HL-60 (cell line): ENCODE results near the gene IGFBP7.

Experiments used
- DNase-seq, 2 experiments: peaks; one replicate each; pipeline ENCODE4 v3.0.0-alpha.2; 2010 to 2020; ENCODE audit warnings: low read depth in 1 of 2, low spot score in 1 of 2
- H3K27ac ChIP-seq: fragments of 250-450 bp; sonication (Bioruptor Pico); replicated peaks from 2 replicates; pipeline ENCODE4 v1.5.1; 2020; ENCODE audit warnings: mild to moderate bottlenecking, moderate library complexity
- H3K27me3 ChIP-seq: fragments of 250-450 bp; sonication (Bioruptor Pico); 2 replicates; pipeline ENCODE4 v1.5.1; 2021; ENCODE audit warnings: mild to moderate bottlenecking, moderate library complexity; ENCODE audit not compliant: insufficient read depth, poor library complexity, severe bottlenecking
- H3K4me3 ChIP-seq: replicated peaks from 2 replicates; pipeline ENCODE4 v1.5.1; 2011; ENCODE audit warnings: mild to moderate bottlenecking, control low read depth, low read length; ENCODE audit not compliant: insufficient read depth
- CTCF ChIP-seq: IDR thresholded peaks from one replicate; pipeline ENCODE4 v1.5.1; 2011; ENCODE audit warnings: low read length, control low read depth, inconsistent platforms; ENCODE audit not compliant: insufficient read depth
- GABPA ChIP-seq: IDR thresholded peaks from 2 replicates; pipeline ENCODE4 v1.6.1; 2012; ENCODE audit warnings: low read depth
- POLR2AphosphoS5 ChIP-seq: IDR thresholded peaks from 2 replicates; pipeline ENCODE4 v1.6.1; 2012; ENCODE audit warnings: low read depth
- REST ChIP-seq: IDR thresholded peaks from 2 replicates; pipeline ENCODE4 v1.6.1; 2012; ENCODE audit warnings: low read depth; ENCODE audit not compliant: insufficient replicate concordance
- SPI1 ChIP-seq: IDR thresholded peaks from 2 replicates; pipeline ENCODE4 v1.6.1; 2012; ENCODE audit warnings: low read depth, mild to moderate bottlenecking, borderline replicate concordance

Gene IGFBP7

GRCh38 chr4:57104706-57105560 lies 5.3 kb downstream of the IGFBP7 start:
- no peak for DNase-seq
- Histone ChIP-seq H3K27me3 (no peaks in the 10 kb centered on the region), H3K4me3 (no peak overlapping the region), H3K27ac (no peak overlapping the region)
- no peak for TF ChIP-seq SPI1

GRCh38 chr4:57103051-57103450 lies 7.1 kb downstream of the IGFBP7 start:
- H3K27me3 ChIP-seq, result no peaks in the 10 kb centered on the region
- no peak overlapping the region for H3K27ac ChIP-seq
- H3K4me3 ChIP-seq, result no peak overlapping the region
- TF ChIP-seq GABPA, result no peak
- TF ChIP-seq SPI1, result no peak
- TF ChIP-seq REST, result no peak
- TF ChIP-seq POLR2AphosphoS5, result no peak
- no peak for TF ChIP-seq CTCF
- DNase-seq, result no peak

GRCh38 chr4:57102050-57102624 lies 8.0 kb downstream of the IGFBP7 start:
- TF ChIP-seq GABPA, result no peak
- no peak for TF ChIP-seq POLR2AphosphoS5
- TF ChIP-seq REST, result no peak
- no peak for TF ChIP-seq SPI1
- TF ChIP-seq CTCF, result no peak
- H3K27me3 ChIP-seq, result no peaks in the 10 kb centered on the region
- H3K4me3 ChIP-seq, result no peak overlapping the region
- no peak for DNase-seq
- no peak overlapping the region for H3K27ac ChIP-seq

- no peaks in the 10 kb centered on the region for H3K27me3 ChIP-seq
- TF ChIP-seq REST (no peak), SPI1 (no peak), CTCF (no peak), GABPA (no peak), POLR2AphosphoS5 (no peak)
- no peak for DNase-seq
- no peak overlapping the region for H3K27ac ChIP-seq
- H3K4me3 ChIP-seq, result no peak overlapping the region
These were observed 9.1 kb downstream of the IGFBP7 start for GRCh38 chr4:57100979-57101651.
